Body of pancreas (tissue), 4 donors: ENCODE results near the gene ZNF507.

Experiments
- POLR2A ChIP-seq, 3 donors: fragments of 450-650 bp; IDR thresholded peaks; one replicate each; pipeline ENCODE4 v1.6.1; 2016; ENCODE audit warnings: antibody characterized with exemption in 3 of 3, mild to moderate bottlenecking in 2 of 3
- TF ChIP-seq, protein P1 (sequence below), 7 experiments: fragments of 450-650 bp in 4 of 7; fragments of 200-600 bp in 3 of 7; sonication (generic) in 3 of 7; IDR thresholded peaks; one replicate each; pipeline ENCODE4 v1.5.1; 2016 to 2019; ENCODE audit warnings: antibody characterized with exemption in 7 of 7

DNA sequence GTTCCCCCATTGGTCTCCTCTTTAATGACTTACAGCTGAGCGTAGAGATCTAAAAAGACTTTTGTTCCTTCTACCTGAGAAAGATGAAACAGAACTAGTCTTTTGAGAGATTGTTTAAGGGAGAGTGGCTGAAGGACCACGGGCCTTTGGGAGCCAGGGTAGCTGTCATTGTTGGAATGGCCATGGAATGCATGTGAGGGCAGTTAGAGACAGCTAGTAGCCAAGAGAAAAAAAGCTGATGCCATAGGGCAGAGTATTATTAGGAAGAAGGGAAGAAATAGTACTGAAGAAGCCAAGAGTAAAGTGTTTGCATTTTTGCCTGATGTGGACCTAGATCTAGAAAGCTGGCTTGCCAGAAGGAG, 5.6 kb downstream of the ZNF507 start:
- TF ChIP-seq POLR2A (IDR thresholded peaks at IDR 0.05), result no peak
- TF ChIP-seq, protein P1, sequence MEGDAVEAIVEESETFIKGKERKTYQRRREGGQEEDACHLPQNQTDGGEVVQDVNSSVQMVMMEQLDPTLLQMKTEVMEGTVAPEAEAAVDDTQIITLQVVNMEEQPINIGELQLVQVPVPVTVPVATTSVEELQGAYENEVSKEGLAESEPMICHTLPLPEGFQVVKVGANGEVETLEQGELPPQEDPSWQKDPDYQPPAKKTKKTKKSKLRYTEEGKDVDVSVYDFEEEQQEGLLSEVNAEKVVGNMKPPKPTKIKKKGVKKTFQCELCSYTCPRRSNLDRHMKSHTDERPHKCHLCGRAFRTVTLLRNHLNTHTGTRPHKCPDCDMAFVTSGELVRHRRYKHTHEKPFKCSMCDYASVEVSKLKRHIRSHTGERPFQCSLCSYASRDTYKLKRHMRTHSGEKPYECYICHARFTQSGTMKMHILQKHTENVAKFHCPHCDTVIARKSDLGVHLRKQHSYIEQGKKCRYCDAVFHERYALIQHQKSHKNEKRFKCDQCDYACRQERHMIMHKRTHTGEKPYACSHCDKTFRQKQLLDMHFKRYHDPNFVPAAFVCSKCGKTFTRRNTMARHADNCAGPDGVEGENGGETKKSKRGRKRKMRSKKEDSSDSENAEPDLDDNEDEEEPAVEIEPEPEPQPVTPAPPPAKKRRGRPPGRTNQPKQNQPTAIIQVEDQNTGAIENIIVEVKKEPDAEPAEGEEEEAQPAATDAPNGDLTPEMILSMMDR (IDR thresholded peaks at IDR 0.05), result no peak
